Measurements from ENCODE around the gene MYH14.
A peak's percentile ranks its signal among the peaks of the same experiment; 100 is the strongest.

Gene MYH14

GRCh38 chr19:50300051-50300450 is 96.6 kb downstream of the MYH14 start:
- DNase-seq = no peak

GRCh38 chr19:50300814-50301606 is 97.6 kb downstream of the MYH14 start:
- no peak for DNase-seq

- no peak for DNase-seq
These were observed 98.2 kb downstream of the MYH14 start for GRCh38 chr19:50301607-50301971.

GRCh38 chr19:50303558-50303957 is 100.1 kb downstream of the MYH14 start:
- DNase-seq = no peak

- no peak for DNase-seq
These were observed 105.6 kb downstream of the MYH14 start for GRCh38 chr19:50308991-50309390.

GRCh38 chr19:50309396-50310125 is 106.1 kb downstream of the MYH14 start:
- no peak for DNase-seq

DNA sequence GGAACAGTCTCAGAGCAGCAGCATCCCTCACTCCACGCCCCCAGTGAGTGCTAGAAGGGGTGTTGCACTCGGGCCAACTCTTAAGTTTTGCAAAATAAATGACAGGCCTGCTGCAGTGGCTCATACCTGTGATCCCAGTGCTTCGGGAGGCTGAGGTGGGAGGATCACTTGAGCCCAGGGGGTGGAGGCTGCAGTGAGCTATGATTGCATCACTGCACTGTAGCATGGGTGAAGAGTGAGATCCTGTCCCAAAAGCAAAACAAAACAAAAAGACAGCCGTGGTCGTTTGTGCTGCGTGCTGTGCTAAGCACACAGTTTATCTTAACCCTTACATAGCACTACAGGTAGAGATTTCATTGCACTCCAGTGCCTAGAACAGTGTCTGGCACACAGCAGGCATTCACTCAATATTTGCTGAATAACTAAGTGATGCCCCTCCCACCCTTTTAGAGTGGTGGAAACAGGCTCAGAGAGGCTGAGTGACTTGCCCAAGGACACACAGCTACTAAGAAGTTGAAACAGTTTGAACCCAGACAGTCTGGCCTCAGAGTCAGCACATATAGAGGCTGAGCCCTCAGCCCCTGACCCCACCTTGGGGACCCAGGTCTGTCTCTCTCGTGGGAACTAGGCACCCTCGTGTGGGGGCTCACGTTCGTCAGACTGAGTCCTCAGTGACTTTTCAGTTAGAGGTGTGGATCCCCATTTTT is 107.5 kb downstream of the MYH14 start:
- DNase-seq = no peak

- DNase-seq = peak; percentile 78
These were observed 108.6 kb downstream of the MYH14 start for GRCh38 chr19:50311723-50312635.

GRCh38 chr19:50312967-50313811 is 109.8 kb downstream of the MYH14 start:
- no peak for DNase-seq

- DNase-seq = peak; percentile 57
These were observed 110.6 kb downstream of the MYH14 start for GRCh38 chr19:50313812-50314536.

DNA sequence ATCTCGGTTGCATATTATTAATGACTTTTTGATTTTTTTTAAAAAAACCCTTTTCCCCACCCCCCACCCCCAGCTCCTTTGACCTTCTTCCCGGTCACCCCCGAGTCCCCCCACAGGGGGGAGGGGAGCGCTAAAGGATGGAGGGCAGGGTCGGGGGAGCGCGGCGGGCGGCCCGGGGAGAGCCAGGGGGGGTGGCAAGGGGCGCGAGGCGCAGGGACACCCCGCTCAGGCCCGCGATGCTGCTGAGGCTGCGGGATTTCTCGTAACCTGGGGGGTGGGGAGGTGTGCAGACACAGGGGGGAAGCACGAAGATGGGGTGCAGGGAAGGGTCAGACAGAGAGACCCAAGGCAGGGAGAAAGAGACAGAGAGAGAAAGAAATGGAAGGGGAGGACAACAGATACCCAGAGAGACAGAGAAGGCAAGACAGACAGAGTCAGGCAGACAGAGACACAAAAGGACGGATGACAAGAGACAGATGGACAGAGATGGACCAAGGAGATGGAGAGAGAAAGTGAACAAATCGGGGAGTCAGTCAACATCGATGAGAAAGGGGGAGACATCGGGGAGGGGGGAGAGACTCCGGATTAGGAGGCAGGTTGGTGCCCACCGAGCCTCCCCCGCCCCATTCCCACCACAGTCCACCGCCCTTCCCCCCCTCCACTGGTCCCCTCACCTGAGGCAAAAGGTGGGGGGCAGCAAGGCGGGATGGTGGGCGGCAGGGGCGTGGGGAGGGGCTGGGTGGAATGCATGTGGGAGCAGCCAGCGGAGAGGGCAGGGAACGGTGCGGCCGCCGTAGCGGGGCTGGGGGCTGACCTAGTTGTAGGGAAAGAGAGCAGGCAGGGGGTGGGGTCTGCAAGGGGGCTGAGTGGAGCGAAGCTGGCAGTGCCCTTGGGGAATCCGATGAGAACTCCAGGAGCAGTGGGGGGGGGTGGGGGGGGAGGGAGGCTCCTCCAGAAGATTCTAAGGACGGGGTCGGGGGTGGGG is 111.6 kb downstream of the MYH14 start:
- DNase-seq = peak; percentile 29

- peak; percentile 77 for DNase-seq
These were observed 112.5 kb downstream of the MYH14 start for GRCh38 chr19:50315773-50316448.

GRCh38 chr19:50317115-50317514 is 113.7 kb downstream of the MYH14 start:
- no peak for DNase-seq

- no peak for DNase-seq
These were observed 115.0 kb downstream of the MYH14 start for GRCh38 chr19:50318438-50318837.

- DNase-seq = no peak
These were observed 115.7 kb downstream of the MYH14 start for GRCh38 chr19:50319156-50319555.

DNA sequence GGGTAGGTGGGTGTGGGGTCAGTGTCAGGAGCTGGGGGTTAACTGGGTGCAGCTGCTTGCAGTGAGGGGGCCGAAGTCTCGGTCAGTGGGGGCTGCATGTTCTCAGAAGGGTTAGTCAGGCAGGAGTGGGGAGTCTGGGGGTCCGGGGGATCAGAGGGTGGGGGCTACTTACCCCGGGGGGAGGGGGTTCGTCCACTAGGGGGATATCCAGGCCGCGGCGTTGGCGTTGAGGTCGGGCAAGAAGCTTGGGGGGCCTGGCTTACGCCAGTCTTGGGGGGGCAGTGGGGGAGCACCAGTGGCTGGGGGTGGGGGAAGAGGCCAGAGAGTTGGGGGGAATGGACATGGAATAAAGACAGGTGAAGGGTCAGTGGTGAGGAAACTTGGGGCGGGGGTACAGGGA is 116.6 kb downstream of the MYH14 start:
- DNase-seq = no peak

- no peak for DNase-seq
These were observed 117.2 kb downstream of the MYH14 start for GRCh38 chr19:50320596-50320995.

DNA sequence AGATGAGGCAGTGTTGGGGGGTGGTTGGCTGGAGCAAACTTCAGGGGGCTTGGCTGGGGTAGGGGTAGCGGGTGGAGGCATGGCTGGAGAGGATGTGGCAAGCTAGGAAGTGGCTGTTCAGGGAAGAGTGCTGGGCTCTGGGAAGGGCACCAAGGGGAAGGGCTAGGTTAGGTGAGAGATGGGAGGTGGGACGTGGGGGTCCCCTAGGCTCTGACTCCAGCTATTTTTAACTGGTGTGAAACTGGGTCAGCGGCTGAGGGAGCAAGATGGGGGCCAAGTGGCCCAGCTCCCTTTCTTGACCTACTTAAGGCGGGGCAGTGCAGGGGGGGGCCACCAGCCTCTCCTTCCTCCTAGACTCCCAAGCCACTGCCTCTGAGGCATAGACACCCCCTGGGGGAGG is 118.4 kb downstream of the MYH14 start:
- no peak for DNase-seq

GRCh38 chr19:50322234-50322633 is 118.8 kb downstream of the MYH14 start:
- no peak for DNase-seq

Data from NCI-H69 (cell line).